GM12801 (cell line): ENCODE measurements around the gene GREB1.

ENCODE experiments used
- TF ChIP-seq, protein P1 (sequence below): IDR thresholded peaks from one replicate; pipeline ENCODE4 v1.5.1; 2011; ENCODE audit warnings: control low read depth; ENCODE audit not compliant: insufficient read length; ENCODE audit errors: extremely low read depth

GREB1 gene

DNA sequence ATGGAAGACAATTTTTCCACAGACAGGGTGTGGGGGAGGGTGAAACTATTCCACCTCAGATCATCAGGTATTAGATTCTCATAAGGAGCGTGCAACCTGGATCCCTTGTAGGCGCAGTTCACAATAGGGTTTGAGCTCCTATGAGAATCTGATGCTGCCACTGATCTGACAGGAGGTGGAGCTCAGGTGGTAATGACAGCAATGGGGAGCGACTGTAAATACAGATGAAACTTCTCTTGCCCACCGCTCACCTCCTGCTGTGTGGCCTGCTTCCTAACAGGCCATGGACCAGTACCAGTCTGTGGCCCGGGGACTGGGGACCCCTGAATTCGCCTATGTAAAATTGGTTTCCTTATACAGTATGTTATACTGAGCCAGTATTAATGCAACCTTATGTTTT lies 40.6 kb upstream of the GREB1 start:
- TF ChIP-seq, protein P1, sequence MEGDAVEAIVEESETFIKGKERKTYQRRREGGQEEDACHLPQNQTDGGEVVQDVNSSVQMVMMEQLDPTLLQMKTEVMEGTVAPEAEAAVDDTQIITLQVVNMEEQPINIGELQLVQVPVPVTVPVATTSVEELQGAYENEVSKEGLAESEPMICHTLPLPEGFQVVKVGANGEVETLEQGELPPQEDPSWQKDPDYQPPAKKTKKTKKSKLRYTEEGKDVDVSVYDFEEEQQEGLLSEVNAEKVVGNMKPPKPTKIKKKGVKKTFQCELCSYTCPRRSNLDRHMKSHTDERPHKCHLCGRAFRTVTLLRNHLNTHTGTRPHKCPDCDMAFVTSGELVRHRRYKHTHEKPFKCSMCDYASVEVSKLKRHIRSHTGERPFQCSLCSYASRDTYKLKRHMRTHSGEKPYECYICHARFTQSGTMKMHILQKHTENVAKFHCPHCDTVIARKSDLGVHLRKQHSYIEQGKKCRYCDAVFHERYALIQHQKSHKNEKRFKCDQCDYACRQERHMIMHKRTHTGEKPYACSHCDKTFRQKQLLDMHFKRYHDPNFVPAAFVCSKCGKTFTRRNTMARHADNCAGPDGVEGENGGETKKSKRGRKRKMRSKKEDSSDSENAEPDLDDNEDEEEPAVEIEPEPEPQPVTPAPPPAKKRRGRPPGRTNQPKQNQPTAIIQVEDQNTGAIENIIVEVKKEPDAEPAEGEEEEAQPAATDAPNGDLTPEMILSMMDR, result no peak

DNA sequence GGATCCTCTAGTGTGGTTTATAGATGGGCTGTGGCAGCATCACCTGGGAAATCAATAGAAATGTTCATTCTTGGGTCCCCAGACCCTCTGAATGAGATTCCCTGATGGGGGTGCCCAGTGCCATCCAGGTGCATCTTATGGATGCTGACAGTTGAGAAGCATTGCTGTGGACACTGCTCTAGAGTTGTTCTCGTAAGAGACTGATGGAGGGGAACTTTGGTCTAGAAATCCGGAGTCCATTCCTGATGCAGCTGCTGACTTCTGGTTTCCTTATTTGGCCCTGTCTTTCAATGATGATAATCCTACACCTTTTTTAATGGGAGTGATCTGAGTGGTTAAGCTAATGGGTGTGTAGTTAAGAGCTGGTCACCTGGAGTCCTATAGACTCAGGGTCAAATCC lies 39.5 kb upstream of the GREB1 start:
- TF ChIP-seq, protein P1, result no peak

DNA sequence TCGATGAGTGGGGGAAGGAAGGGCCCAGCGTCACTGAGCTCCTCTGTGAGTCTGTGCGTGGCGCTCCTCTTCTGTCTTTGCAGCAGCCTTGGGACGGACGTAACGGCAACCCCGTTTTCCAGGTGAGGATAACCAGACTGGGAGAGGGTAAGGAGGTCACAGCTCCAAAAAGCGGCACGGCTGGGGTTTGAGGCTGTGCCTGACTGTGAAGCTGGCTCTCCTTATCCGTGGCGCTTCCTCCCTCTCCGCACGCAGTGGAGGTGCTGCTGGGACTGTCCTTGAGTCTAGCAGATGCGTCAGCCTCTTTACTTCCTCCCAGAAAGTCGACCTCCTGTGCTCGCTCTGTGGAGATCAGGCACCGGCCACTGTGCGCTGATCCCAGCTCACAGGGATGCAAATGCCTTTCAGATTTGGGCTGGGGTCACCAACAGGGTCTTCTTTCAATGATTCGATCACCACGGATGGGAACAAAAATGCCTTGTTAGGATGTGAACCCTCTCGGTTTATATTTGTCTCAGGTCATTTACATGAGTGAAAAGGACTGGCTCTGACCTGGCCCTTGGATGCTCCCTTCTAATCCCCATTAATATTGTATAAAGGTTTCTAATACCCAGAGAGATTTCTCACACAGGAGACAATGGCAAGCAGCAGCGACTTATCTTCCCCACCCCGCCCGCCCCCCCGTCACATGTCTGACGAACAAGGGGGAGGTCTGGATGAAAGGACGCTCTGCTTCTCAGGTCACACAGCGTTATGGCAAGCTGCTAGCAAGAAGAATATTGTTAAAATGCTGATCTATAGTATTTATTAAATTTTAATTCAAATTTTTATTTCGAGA lies 37.8 kb upstream of the GREB1 start:
- TF ChIP-seq, protein P1, result no peak

DNA sequence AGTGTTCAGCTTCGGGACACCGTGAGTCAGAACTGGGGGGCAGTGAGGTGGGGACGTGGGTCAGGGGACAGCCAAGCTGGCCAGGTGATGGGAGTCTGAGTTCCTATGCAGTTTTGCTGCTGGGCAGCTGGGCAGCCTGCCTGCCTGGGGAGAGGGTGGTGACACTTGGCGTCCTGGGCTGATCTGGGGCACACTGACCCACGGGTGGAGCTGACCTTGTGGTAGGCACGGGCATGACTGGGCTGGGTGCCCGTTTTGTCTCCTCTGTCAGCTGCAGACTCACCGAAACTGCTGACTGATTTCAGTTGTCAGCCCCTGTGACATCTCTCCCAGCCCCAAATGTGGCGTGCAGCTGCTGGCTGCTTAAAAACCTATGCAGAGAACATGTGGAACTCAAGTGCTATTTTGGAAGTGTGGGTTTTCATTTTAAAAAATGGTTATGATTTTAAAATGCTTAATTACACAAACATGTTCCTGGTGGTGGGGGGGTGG lies 35.3 kb upstream of the GREB1 start:
- TF ChIP-seq, protein P1, result no peak

DNA sequence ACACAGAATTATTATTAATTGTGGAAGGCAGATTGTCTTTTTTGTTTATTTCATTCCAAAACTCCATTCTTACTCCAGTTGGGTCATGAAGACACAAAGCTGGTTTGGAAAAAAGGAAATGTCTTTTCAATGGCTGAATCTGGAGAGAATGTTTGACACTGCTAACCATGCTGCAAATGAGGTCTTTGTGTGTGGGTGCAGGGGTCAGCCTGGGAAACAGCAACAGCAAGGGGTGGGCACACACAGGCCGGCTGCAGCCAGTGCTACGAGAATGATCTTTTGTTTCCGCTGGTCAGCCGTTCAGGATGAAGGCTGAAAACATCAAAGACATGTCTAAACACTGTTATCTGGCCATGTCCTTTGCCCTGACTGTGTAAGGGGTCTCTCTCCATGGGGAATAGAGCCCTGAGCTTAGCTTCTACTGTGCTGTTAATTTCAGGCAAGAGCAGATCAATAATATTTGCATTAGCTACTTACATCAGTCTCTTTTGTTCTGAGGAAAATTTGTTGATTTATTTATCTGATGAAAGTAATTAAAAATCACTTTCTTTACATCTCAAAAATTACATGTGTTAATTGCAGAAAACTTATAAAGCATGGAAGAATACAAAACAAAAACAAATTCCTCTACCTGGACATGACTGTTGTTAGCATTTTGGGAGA lies 34.6 kb upstream of the GREB1 start:
- TF ChIP-seq, protein P1, result no peak

DNA sequence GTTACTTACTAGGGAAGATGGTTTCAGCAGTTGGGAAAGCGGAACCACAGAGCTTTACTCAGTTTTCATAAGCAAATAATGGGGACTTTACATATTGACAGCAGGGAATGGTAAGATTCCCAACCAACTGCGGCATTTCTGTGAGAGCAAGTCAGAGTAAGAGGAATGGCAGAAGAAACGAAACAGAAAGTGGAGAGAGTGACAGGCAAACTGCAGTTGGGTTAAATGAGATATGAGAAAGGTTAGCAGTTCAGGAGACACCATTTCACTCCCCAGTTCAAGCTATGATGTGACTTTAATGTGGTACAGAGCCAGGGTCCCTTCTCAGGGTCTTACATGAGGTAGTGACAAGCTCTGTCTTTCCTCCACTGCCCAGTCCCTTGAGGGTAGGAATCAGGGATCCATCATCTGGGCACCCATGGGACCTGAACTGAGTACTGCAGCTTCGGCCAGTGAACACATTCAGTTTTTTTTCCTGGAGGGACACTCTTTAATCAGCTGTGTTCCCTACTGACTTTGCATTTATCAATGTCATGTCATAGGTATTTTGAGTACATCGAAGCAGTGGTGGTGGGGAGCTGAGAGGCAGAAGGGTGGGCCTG lies 33.0 kb upstream of the GREB1 start:
- TF ChIP-seq, protein P1, result no peak

DNA sequence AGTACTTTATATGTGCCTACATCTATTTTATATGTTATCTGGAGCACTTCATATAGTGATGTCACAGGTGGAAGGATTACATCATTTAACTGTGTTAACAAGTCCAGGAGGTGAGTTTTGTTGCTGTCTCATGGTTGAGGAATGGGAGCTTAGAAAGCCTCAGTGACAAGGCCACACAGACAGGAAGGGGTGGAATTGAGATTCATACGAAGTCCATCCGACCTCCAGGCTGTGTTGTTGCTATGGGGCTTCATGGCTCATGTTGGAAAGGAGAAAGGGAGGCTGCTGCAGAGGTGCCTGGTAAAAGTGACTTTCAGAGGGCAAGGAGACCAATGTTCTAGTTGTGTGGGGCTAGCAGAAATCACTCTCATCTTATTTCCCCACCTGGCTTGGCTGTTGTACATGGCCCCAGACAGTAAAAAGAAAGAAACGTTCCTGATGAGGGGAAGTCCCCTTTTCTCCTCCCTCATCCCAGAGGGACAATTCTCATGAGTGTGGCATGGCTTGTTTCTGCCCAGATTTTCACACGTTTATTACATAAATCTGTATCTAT lies 31.0 kb upstream of the GREB1 start:
- TF ChIP-seq, protein P1, result no peak
